Posterior vena cava (tissue), 2 donors: ENCODE results near the gene FBLN5. TPM values are rescaled to one million over a fixed set of nuclear protein-coding genes. Genes with fewer than 3 reads are reported as not detected.
"Not testable (repeated sequence)": the region's sequence is repeated elsewhere in the genome, so short reads cannot be mapped to it uniquely, and the experiment has no call there.

ENCODE experiments used
- DNase-seq: peaks from one replicate; pipeline ENCODE4 v3.0.0-alpha.2; 2020; ENCODE audit warnings: low spot score
- intact Hi-C, 2 donors: fragments of 100-400 bp; cut with DNase I; formaldehyde crosslinking; loops; one replicate each; pipeline versions ENCODE4 v1.14.1 to v1.14.2; 2022 to 2023
- total RNA-seq, 2 donors: library from RNA; stranded (reverse); fragmentation: NEBNext Ultra II Directional; extraction: Animal tissue kit (Norgen Biotek cat#: 25700); gene quantifications; one replicate each; pipeline ENCODE4 v1.2.1, GENCODE V29; 2021
- donor health status: DM: yes; HTN: yes; CAD: no.
- donor health status: DM: yes; HTN: yes; CAD: no.

Gene FBLN5
- total RNA-seq, 2 donors from 2014 or later = 105 to 186 TPM

DNA sequence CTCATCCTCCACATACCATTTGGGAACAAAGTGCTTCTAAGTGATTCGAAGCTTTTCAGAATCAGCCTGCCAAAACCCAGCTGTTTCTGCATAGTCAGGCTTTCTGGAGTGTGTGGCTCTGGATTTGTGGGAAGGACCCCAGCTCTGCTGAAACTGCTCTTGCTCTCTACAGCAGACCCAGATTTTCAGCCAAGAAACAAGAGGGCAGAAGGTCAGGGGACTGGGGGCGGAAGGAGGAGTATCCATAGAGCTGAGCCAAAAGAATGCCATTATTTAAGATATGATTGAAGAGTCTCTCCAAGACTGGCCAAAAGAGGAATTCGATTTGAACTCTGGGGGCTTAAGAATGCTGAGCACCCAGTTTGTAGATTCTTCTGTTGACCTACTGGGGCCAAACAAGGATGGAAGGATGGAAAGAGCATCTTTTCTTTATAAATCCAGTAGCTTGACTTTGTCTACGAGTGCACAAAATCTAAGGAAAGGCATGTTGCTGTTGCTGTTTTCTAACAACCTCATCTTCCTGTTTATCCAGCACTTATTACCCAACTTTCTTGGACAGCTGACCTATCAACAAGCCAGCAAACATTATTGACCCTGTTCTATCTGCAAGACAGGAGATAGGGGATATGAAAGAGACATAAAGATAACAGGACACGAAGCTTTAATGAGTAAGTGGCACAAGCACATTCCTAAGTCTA, 29.2 kb downstream of the FBLN5 start:
- intact Hi-C loops = no loop called here
- no peak for DNase-seq

DNA sequence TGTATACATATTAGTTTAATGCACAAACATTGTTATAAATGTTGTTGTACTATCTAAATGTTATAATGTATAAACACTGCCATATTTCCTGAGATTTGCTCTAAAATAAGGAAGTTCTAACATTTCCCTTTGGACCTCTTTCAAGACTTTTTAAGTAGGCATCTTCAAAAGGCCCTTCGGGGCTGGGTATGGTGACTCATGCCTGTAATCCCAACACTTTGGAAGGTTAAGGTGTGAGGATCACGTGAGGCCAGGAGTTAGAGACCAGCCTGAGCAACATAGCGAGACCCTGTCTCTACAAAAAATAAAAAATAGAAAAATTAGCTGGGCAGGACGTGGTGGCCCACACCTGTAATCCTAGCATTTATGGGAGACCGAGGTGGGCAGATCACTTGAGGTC, 35.5 kb downstream of the FBLN5 start:
- no peak for DNase-seq
- intact Hi-C loops = no loop called here

DNA sequence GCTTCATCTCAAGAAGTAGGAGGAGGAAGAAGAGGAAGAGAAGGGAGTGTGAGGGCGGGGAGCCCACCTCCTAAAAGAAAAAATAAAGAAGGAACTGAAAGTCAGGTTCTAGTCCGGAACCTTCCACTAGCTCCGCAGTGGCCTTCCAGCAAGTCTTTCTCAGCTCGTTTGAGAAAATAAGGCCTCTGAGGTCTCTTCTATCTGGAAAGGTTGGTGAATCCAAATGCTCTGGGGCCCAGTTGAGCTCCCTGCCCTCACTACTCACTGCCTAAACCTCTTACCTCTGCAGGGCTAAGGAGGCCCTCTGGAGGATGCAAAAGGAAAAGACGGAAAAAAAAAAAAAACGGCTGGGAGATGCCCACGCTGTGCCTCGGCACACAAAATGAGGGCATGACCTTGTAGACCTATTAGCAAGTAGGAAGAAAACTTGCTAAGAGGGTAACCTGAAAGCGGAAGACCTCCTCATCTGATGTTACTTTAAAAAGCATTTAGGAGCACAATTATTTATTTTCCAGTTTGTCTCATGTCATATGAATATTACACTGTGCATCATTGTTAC, 35.9 kb downstream of the FBLN5 start:
- DNase-seq = no peak
- intact Hi-C loops = no loop called here

DNA sequence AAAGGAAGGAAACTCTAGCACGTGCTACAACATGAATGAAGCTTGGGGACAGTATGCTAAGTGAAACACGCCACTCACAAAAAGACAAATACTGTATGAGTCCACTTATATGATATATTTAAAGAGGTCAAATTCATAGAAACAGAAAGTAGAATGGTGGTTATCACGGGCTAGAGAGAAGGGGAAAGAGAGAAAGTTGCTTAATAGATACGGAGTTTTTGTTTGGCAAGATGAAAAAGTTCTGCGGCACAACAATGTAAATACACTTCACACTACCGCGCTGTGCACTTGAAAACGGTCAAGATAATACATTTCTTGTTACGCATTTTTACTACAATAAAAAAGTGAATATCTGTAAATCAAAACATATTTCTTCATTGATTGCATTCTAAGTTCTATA, 37.3 kb downstream of the FBLN5 start:
- no peak for DNase-seq
- intact Hi-C loops = no loop called here

DNA sequence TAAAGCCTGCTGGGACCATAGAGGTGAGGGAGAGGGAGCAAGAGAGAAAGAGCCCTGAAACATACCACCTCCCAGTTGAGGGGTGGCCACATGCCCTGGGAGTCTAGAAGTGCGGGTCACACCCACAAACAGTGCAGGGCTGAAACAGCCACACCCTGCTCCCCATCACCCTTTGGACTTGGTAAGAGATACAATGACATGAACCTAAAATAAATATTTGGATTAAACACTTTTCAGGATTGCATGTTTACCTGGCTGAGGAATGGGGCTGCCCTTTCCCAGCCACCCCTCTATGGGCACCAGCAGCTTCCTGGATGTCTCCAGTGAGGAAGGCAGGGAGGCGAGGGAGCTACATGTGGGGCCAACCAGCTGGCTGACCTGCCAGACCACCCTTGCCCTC, 41.1 kb downstream of the FBLN5 start:
- no peak for DNase-seq
- intact Hi-C loops = no loop called here

DNA sequence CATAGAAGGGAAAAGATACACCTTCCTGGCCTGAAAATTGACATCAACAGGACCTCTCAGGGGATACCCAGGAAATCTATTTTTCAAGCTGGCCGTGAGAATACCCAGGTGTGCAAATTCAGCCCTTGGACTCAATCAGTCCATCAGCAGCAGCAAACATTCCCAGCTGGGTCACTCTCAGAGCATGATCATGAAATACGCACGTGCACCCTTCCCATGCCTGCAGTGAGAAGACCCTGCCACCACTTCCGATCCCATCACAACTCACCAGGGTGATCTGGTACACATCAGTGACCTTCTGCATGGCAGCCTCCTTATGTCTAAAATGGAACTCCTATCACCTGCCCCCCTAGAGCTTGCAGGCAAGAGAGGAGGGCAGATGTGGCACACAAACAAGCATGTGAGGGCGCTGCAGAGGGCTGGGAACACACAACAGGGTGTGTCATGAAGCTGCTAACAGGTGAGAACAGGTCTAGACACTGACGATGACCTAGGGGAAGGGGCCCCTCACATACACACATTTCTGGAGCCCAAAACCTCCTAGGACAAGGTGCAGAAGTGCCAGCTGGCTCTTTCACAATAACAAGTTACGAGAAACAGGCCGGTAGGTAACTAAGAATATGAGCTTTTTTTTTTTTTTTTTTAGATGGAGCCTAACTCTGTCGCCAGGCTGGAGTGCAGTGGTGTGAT, 42.4 kb downstream of the FBLN5 start:
- DNase-seq = no peak
- intact Hi-C loops = no loop called here

DNA sequence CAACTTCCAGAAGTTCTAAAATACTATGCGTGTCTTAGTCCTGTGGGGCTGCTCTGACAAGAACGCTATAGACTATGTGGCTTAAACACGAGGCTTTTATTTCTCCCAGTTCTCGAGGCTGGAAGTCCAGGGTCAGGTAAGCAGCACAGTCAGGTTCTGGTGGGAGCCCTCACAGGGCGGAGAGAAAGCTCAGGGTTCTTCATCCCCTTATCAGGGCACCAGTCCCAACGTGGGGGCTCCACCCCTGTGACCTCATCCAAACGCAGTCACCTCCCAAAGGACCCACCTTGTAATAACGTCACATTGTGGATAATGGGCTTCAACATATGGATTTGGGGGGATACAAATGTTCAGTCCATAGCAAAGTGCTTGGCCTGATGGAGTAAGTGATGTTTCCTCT, 43.0 kb downstream of the FBLN5 start:
- intact Hi-C loops = no loop called here
- no peak for DNase-seq

DNA sequence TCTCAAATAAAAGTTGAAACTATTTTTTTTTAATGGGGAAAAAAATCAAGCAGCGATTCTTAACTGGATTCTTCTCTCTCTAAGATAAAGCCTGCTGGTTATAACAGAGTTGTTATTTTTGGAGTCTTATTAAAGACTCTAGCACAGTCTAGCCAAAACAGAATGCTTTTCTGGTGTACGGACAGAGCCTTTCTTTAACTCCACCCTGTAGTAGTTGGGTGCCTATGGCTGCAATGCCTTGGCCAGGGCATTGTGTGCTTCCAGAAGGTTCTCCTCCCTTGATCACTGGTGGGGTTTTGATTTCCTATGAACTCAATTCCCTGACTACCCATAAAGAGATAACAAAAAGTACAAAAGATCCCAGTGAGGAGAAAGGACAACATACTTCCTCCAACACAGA, 44.4 kb downstream of the FBLN5 start:
- DNase-seq = no peak
- intact Hi-C loops = no loop called here

DNA sequence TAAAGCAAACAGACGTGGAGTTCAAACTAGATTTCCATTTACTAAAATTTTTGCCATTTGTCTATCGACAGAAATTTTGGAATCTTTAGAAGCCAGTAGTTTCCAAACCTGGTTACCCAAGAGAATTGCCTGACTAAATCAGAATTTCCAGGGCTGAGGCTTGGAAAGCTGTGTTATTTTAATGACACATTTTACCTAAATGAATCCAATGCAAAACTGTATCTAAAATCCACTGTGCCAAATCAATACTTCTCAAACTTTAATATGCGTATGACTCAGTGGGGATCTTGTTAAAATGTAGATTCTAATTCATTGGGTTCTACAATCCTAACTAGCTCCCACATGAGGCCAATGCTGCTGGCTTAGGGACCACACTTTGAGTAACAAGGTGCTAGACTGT, 45.2 kb downstream of the FBLN5 start:
- intact Hi-C loops = no loop called here
- no peak for DNase-seq

DNA sequence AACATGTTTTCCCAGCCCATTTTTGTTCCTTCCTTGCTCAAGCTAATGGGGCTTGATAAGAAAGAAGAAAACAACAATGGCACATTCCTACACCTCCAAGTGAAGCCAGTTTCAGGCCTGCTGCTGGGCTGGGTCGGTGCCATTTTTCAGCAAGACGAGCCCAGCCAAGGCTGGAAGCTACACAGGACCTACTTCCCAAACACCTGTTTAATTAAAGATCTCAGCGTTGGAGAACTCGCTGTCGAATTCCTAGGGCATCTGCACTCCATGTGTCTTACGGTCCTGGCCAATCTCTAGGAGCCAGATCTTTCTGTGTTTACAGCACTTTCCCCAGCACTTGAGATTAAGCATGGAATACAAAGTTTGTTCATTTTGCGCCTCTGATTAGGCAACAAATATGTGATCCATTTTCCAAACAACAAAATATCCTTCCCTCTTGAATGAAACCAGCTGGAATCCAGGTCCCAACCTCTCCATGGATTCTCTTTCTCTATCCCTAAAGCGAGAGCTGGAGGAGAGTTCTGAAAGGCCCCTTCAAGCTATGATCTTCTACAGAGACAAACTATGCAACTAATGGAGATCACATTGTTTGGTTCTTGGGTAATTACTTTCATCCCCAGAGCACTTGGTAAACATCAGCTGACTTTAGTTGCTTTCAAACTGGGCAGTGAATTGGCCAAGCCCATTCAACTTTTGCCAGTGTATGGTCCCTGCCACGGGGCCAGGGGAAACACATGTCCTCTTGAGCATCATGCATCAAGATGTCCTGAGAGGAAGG, 45.9 kb downstream of the FBLN5 start:
- intact Hi-C loops = no loop called here
- no peak for DNase-seq

DNA sequence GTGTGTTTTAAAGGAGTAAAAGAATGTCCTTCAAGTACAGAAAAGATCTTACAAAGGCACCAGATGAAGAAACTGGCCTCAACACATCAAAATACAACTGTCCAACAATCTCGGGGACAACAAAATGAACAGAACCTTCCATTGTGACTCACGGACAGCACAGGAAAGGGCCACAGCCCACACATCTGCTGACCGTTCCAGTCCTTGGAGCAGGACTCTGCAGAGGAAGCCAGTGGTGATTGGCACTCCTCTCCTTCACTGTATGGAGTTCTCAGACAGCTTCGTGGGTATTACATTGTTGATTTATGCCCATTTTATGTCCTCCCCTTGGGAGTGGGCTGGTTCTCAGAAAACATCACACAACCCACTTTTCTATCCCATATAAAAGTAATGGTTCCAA, 47.7 kb downstream of the FBLN5 start:
- intact Hi-C loops = no loop called here
- DNase-seq = no peak

DNA sequence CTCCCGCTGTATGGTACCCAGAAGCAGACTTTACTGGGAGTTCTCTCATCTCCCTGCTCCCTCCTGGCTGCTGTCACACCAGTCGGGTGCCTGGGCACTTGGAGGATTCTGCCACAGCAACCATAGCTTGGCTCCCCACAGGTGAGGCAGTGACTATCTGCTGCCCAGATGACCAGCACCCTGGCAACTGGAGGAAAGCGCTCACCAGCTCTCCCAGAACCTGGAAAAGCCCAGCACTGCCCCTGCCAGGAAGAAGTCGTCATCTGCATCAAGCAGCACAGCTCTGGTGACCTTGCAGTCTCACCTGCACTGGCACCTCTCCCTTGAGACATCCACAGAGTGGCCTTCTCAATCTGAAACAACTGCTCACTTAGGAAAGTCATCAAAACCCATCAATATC, 48.3 kb downstream of the FBLN5 start:
- intact Hi-C loops = no loop called here
- DNase-seq = no peak

DNA sequence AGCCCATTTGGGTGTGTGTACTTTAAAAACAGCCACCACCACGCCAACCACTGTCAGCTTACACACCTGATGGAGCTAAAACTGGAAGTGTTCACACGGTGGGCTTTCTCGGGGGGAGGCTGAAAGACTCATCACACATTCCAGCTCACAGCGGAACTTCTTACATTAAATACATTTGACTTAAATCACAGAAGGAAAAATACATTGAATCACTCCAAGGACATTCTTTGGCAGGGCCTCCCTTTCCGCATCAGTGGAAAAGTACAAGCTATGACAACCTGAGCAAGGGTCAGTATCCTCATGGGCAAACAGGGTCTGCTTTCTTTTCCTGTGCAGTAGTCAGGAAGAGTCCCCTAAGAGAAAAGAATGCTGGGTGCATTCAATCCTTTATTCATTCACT, 49.1 kb downstream of the FBLN5 start:
- no peak for DNase-seq
- intact Hi-C loops = no loop called here

DNA sequence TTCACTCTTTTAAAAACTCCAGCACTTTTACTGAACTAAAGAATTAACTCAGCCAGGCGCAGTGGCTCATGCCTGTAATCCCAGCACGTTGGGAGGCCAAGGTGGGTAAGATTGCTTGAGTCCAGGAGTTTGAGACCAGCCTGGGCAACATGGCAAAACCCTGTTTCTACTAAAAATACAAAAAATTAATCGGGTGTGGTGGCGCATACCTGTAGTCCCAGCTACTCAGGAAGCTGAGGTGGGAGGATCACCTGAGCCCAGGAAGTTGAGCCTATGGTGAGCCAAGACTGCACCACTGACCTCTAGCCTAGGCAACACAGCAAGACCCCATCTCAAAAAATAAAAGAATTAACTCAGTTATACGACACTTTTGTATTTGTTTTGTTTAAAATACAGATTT, 49.8 kb downstream of the FBLN5 start:
- DNase-seq, intact Hi-C loops: not testable (repeated sequence)

DNA sequence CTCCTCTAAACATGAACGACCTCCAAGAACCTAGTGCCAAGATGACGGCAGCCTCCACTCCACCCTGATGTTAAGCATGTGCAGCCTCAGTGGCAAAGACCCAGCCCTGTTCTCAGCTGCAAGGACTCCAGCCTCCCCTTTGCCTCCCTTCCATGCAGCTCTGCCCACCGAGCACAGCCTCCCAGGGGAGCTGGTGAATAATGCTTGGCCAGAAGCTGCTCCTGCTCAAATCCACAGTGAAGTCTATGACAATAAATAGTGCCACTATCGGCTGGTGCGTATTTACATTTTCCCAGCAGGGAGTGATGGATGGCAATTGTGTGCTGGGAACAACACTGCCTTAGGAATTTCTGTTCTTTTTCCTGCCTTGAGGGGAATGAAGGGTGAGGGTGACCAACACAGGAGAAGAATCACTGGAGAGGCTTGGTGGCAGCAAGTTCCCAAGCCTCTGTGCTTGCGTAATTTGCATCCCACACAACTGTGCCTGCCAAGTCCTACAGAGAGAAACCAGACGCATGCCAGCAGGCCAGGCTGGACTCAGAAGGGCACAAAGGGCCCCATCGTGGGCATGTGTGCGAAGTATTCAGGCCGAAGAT, 50.3 kb downstream of the FBLN5 start:
- intact Hi-C loops = no loop called here
- no peak for DNase-seq

DNA sequence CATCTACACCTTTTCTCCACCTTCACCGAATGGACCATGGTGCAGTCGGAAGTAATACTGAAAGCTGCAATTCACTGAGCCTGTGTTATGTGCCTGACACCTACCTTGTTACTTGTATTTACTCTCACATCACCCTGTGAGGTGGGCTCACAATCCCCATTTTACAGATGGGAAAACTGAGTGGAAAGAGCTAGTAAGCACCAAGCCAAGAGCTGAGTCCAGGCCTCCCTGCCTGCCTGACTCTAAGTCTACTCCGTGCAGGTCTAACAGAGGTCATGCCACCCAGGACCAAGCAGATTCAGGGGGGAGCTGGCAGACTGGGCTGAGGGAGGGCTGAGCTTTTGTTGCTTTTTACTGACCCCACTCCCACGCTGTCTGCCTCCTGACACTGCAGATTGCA, 51.1 kb downstream of the FBLN5 start:
- no peak for DNase-seq
- intact Hi-C loops = no loop called here

DNA sequence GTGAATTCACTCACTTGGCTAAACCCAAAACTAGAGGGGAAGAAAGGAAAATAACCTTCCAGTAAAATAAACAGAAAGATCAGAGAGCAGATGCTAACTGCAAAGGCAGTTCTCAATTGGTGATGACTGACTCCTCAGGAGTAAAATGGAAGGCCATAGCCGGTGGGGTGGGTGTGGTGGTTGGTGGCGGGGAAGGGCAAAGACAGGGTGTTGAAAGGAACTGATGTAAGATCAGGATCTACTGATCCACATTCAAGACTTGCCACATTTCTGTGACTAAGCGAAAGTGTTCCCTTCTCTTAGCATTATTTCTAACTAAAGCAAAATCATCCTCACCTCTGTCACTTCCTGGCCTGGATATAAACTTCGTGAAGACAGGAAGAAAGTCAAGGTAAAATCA, 53.8 kb downstream of the FBLN5 start:
- DNase-seq = no peak
- intact Hi-C loops = no loop called here

DNA sequence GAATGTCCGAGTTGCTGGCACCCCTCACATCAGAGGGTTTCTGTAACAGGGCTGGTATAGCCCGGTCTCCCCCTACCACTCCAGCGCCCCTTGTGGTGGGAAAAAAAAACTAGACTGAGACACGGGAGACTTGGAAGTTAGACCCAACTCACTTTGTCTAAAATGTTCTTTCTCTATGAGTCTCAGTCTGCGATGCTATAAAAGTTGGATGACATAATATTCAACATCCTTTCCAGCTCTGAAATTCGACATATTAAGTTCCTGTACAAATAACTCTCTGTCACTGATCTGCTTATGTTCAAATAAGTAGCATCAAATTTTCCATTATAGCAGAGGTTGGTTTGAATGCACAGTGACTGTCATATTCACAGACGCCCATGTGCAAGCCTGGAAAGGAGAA, 54.5 kb downstream of the FBLN5 start:
- DNase-seq = no peak
- intact Hi-C loops = no loop called here

DNA sequence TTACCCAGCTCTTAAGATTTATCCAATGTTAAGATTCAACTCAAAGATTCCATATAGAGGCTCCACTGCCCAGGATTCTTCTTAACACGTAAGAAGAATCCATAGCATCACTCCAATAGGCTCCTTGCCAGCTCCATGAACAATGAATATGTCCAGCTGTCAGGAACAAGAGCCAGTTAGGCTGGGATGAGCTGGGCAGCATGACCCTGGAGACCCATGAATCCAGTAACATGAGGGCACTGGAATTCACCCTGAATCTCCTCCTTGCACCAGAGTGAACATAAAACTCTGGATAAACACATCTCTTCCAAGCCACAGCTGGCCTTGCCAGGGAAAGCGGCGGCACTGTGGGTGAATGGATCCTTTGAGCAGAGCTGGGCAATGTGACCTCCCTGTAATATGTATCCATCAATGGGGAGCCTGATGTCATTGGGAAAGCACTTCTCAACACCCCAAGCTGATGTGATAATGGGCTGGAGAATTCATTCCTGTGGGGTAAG, 55.7 kb downstream of the FBLN5 start:
- intact Hi-C loops = no loop called here
- no peak for DNase-seq

DNA sequence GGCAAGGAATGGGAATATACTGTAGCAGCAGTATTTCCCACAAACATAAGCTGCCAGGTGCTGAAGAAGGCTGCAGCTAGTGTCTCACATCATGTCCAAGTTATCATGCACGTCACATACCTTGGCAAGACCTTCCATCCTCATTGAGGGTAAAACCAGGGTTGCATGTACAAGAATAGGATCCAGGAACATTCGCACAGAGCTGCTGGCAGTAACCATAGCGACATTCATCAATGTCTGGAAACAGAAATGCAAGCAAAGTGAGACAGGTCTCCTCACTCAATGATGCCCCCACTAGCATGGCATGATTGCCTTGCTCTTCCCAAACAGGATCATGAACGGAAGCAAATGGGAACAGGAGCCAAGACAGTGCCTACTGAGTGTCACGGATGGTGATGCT, 56.4 kb downstream of the FBLN5 start:
- intact Hi-C loops = no loop called here
- DNase-seq = no peak
